KMS-11 (cell line): Measurements from ENCODE around the gene SNUPN.
A peak's percentile ranks its signal among the peaks of the same experiment; 100 is the strongest.
"Not testable (repeated sequence)": the region's sequence is repeated elsewhere in the genome, so short reads cannot be mapped to it uniquely, and the experiment has no call there.

Experiments
- H2AFZ ChIP-seq: fragments of 200-600 bp; sonication (generic); 2 replicates; pipeline ENCODE4 v1.6.1; 2016; ENCODE audit warnings: antibody characterized with exemption, mixed run types, low read depth
- H3K27ac ChIP-seq: fragments of 200-600 bp; sonication (generic); 2 replicates; pipeline ENCODE4 v1.6.1; 2016; ENCODE audit warnings: mild to moderate bottlenecking, mixed run types
- H3K27me3 ChIP-seq: fragments of 200-600 bp; sonication (generic); 2 replicates; pipeline ENCODE4 v1.6.1; 2017; ENCODE audit warnings: mild to moderate bottlenecking, low read depth, mixed run types, moderate library complexity; ENCODE audit not compliant: insufficient read depth
- H3K36me3 ChIP-seq: fragments of 200-600 bp; sonication (generic); 2 replicates; pipeline ENCODE4 v1.6.1; 2017; ENCODE audit warnings: mild to moderate bottlenecking, mixed run types; ENCODE audit not compliant: insufficient read depth
- H3K4me1 ChIP-seq: fragments of 200-600 bp; sonication (generic); 2 replicates; pipeline ENCODE4 v1.6.1; 2016; ENCODE audit warnings: mild to moderate bottlenecking, low read depth, mixed run types; ENCODE audit not compliant: poor library complexity, severe bottlenecking
- H3K4me2 ChIP-seq: fragments of 200-600 bp; sonication (generic); 2 replicates; pipeline ENCODE4 v1.7.0; 2016; ENCODE audit warnings: mild to moderate bottlenecking, mixed run types
- H3K4me3 ChIP-seq: fragments of 200-600 bp; sonication (generic); IDR thresholded peaks from 2 replicates; pipeline ENCODE4 v1.6.1; 2017; ENCODE audit warnings: low read depth, low read length, mixed read lengths; ENCODE audit not compliant: insufficient read depth
- H3K79me2 ChIP-seq: fragments of 200-600 bp; sonication (generic); 2 replicates; pipeline ENCODE4 v1.6.1; 2016; ENCODE audit warnings: low read depth, mixed run types; ENCODE audit not compliant: insufficient read depth
- H3K9ac ChIP-seq: fragments of 200-600 bp; sonication (generic); 2 replicates; pipeline ENCODE4 v1.6.1; 2016; ENCODE audit warnings: mild to moderate bottlenecking, mixed run types
- H4K20me1 ChIP-seq: fragments of 200-600 bp; sonication (generic); 2 replicates; pipeline ENCODE4 v1.6.1; 2016; ENCODE audit warnings: mild to moderate bottlenecking, mixed run types; ENCODE audit not compliant: insufficient read depth
- TF ChIP-seq, protein P1 (sequence below): fragments of 200-600 bp; sonication (generic); conservative IDR thresholded peaks from 2 replicates; pipeline ENCODE4 v1.6.1; 2017; ENCODE audit warnings: low read depth, mild to moderate bottlenecking, antibody characterized with exemption, low read length, moderate library complexity, mixed read lengths

Gene SNUPN

GRCh38 chr15:75639191-75639708 is 13.7 kb upstream of the SNUPN start:
- no peak overlapping the region for H3K4me3 ChIP-seq
- 0 out of 2 replicates have a peak, but pooled peaks cover 4% of the 10 kb centered on the region for H3K36me3 ChIP-seq
- TF ChIP-seq, protein P1, sequence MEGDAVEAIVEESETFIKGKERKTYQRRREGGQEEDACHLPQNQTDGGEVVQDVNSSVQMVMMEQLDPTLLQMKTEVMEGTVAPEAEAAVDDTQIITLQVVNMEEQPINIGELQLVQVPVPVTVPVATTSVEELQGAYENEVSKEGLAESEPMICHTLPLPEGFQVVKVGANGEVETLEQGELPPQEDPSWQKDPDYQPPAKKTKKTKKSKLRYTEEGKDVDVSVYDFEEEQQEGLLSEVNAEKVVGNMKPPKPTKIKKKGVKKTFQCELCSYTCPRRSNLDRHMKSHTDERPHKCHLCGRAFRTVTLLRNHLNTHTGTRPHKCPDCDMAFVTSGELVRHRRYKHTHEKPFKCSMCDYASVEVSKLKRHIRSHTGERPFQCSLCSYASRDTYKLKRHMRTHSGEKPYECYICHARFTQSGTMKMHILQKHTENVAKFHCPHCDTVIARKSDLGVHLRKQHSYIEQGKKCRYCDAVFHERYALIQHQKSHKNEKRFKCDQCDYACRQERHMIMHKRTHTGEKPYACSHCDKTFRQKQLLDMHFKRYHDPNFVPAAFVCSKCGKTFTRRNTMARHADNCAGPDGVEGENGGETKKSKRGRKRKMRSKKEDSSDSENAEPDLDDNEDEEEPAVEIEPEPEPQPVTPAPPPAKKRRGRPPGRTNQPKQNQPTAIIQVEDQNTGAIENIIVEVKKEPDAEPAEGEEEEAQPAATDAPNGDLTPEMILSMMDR, result no peak
- no peaks in the 10 kb centered on the region for H4K20me1 ChIP-seq
- H3K27ac ChIP-seq, result peak overlapping the region; percentile 85
- no peaks in the 10 kb centered on the region for H3K27me3 ChIP-seq
- H2AFZ ChIP-seq, result peak overlapping the region; percentile 68; the same call in 1 of the 2 replicates
- H3K4me2 ChIP-seq, result peak overlapping the region; percentile 70
- H3K4me1 ChIP-seq, result peaks cover 32% of the 10 kb centered on the region
- peak overlapping the region; percentile 89 for H3K9ac ChIP-seq
- H3K79me2 ChIP-seq, result peaks cover 32% of the 10 kb centered on the region

DNA sequence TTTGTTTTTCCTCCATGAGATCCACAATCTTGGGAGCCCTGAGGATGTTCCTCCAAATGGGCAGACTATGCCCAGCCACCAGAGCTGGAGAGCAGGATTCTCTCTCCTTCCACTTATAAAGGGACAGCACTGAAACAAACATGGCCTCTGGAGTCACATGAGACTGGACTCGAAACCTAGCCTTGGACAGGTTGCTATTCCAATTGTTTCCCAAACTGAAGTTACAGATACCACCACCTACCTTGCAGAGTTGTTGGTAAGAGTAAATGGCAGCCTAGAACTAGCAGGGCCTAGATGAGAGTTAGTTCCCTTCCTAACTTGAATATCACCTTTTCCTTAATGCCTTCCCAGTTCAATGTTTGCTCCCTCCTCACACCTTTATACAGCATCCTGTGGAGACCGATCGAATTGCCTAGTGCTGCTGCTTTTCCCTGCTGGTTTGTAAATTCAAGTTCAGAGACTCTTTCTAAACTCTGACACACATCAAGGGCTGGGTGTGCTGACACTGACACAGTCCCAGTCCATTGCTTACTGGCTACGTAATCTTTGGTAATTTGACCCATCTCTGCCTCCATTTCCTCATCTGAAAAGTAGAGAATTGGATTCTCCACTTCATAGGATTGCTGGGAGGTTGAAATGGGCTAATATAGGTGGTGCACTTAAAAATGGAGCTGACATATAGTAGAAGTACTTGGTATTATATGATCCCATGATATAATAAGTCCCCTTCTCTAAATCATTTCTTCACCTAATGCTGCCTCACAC is 11.9 kb upstream of the SNUPN start:
- Histone ChIP-seq H3K4me1 (peaks cover 32% of the 10 kb centered on the region), H3K36me3 (0 out of 2 replicates have a peak, but pooled peaks cover 4% of the 10 kb centered on the region), H3K27me3 (no peaks in the 10 kb centered on the region), H3K4me3 (no peak overlapping the region), H3K4me2 (peak overlapping the region; percentile 70), H2AFZ (no peak overlapping the region), H3K79me2 (peaks cover 32% of the 10 kb centered on the region), H3K9ac (no peak overlapping the region), H4K20me1 (no peaks in the 10 kb centered on the region), H3K27ac (no peak overlapping the region)
- TF ChIP-seq, protein P1, result no peak

- Histone ChIP-seq H2AFZ (no peak overlapping the region), H3K4me2 (no peak overlapping the region), H3K79me2 (peaks cover 32% of the 10 kb centered on the region), H3K9ac (no peak overlapping the region), H3K4me3 (no peak overlapping the region), H3K27me3 (no peaks in the 10 kb centered on the region), H3K27ac (no peak overlapping the region), H3K4me1 (peaks cover 24% of the 10 kb centered on the region), H3K36me3 (0 out of 2 replicates have a peak, but pooled peaks cover 4% of the 10 kb centered on the region), H4K20me1 (no peaks in the 10 kb centered on the region)
- TF ChIP-seq, protein P1, result no peak
These were observed 10.5 kb upstream of the SNUPN start for GRCh38 chr15:75636026-75636425.

DNA sequence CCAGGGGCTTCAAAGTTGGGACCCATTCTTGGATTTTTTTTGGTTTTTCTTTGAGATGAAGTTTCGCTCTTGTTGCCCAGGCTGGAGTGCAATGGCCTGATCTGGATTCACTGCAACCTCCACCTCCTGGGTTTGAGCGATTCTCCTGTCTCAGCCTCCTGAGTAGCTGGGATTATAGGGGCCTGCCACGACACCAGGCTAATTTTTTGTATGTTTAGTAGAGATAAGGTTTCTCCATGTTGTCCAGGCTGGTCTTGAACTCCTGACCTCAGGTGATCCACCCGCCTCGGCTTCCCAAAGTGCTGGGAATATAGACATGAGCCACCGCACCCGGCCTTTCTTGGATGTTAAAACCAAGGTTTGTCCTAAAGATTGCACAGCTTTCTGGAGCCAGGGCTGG is 8.4 kb upstream of the SNUPN start:
- H3K27ac ChIP-seq, H3K4me2 ChIP-seq, H3K9ac ChIP-seq: not testable (repeated sequence)

GRCh38 chr15:75631935-75632334 is 6.4 kb upstream of the SNUPN start:
- H3K4me1 ChIP-seq, result peaks cover 8% of the 10 kb centered on the region
- no peak overlapping the region for H3K9ac ChIP-seq
- H3K27me3 ChIP-seq, result no peaks in the 10 kb centered on the region
- no peak overlapping the region for H3K27ac ChIP-seq
- H3K36me3 ChIP-seq, result no peaks in the 10 kb centered on the region
- H4K20me1 ChIP-seq, result no peaks in the 10 kb centered on the region
- H3K4me3 ChIP-seq, result no peak overlapping the region
- H3K79me2 ChIP-seq, result peaks cover 3% of the 10 kb centered on the region; the same call in 1 of the 2 replicates
- no peak overlapping the region for H2AFZ ChIP-seq
- H3K4me2 ChIP-seq, result no peak overlapping the region
- TF ChIP-seq, protein P1, result no peak

More for the DNA sequence above, 8.4 kb upstream of the SNUPN start:
- not testable (repeated sequence) for H3K36me3 ChIP-seq, H3K4me3 ChIP-seq, H2AFZ ChIP-seq, H4K20me1 ChIP-seq, H3K27me3 ChIP-seq
- H3K4me1 ChIP-seq, result peaks cover 23% of the 10 kb centered on the region
- H3K79me2 ChIP-seq, result peaks cover 23% of the 10 kb centered on the region
